Stimulated activated CD8-positive, alpha-beta memory T cell treated with anti-CD3 and anti-CD28 coated beads, Interleukin-12 subunit alpha, Interleukin-12 subunit beta, amount 100 ng/mL, for 1 hour (primary cell): Measurements from ENCODE around the gene GPNMB.

Experiments
- DNase-seq: peaks from one replicate; pipeline ENCODE4 v3.0.0-alpha.2; 2020; ENCODE audit warnings: low read depth

GPNMB gene

DNA sequence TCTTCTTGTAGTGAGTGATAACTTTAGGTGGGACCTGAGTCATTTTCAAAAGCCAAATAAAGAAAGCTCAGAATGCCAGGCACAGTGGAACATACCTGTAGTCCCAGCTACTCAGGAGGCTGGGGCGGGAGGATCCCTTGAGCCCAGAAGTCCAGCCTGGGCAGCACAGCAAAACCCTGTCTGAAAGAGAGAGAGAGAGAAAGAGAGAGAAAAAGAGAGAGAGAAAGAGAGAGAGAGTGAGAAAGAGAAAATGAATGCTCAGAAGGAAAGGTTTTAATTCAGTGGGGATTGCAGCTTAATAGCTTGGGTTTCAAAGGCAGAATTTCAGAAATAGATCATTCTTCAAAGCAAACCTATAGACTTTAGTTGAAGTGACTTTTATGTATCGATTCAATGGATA, 25.7 kb downstream of the GPNMB start:
- DNase-seq = no peak

- peak; percentile 85 for DNase-seq
Measured at GRCh38 chr7:23273141-23273599, 26.6 kb downstream of the GPNMB start.

- no peak for DNase-seq
Measured at GRCh38 chr7:23275912-23276311, 29.3 kb downstream of the GPNMB start.

- no peak for DNase-seq
Measured at GRCh38 chr7:23276376-23276775, 29.8 kb downstream of the GPNMB start.

GRCh38 chr7:23276947-23277346, 30.4 kb downstream of the GPNMB start:
- DNase-seq = no peak

DNA sequence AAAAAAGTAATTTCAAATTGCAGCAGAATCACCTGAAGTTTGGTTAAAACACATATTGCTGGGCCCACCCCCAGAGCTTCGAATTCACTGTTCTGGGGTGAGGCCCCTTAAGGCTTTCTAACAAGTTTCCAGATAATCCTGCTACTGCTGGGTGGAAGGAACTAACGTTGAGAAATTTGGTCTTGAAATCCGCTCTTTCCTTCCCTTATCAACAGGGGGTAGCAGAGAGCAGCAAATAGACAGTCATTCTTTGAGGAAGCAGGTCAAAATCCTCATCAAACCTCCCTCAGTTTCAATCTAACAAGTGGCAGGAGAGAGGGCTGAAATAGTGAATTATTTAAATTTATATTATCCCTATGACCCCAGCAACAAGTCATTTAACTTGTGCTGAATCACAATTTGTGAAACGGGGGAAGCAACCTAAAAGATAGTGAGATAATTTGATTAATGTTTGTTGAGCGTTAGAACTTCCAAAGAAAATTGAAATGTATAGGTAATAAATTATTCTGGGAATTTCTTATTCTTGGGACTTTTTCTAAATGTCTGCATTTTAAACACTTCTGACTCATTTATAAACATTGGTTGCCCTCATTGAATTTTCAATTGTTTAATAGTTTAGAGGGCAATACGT, 30.9 kb downstream of the GPNMB start:
- DNase-seq = no peak

DNA sequence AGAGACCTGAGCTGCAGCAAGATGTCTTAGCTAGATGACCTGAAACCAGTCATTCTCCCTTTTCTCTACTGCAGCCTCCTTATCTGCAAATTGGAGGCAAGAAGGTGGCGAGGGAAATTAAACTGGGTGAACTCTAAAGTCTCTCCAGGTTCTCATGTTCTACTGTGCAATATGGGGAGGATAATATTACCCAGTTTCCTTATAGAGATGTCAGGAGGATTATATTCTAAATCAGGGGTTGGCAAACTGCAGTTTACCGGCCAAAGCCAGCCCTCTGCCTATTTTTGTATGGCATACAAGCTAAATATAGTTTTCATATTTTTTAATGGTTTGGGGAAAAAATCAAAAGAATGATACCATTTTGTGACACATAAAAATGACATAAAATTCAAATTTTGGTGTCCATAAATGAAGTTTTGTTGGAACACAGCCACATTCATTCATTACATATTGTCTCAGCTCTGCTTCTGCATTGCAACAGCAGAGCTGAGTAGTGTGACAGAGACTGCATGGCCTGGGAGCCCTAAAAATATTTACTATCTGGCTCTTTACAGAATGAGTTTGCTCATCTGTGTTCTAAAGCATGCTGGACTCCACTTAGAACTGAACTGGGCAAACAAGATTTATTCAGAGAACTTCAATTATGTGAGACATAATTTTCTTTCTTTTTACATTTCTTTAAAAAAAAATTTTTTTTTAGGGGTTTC, 33.4 kb downstream of the GPNMB start:
- no peak for DNase-seq

DNA sequence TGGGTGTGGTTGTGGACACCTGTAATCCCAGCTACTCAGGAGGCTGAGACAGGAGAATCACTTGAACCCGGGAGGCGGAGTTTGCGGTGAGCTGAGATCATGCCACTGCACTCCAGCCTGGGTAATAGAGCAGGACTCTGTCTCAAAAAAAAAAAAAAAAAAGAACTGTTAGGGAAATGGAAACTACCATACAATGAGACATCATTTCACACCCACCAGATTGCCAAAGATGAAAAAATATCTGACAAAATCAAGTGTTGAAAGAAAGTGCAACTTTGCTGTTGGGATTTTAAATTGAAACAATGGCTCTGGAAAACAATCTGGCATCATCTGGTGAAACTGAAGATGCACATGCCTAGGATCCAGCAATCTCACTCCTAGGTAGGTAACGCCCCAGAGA, 36.5 kb downstream of the GPNMB start:
- no peak for DNase-seq

DNA sequence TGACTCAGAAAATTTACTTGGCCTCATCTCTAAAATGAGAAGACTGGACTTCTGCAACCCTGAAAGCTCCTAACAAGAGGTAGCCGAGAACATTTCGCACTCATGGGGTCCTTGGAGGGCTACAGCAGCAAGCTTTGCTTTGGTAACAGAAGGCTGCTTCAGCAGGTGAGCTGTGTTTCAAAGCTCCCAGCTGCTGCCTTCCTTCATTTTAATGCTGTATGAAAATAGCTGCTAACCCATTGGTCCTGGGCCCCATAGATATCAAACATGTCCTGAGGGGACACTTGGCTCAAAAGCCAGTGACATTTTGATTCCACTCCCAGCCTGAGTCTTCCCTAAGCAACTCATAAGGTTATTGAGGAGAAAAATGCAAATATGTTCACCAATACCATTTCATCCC, 38.3 kb downstream of the GPNMB start:
- DNase-seq = no peak

- no peak for DNase-seq
Measured at GRCh38 chr7:23285657-23286646, 39.4 kb downstream of the GPNMB start.

- no peak for DNase-seq
Measured at GRCh38 chr7:23287612-23288011, 41.0 kb downstream of the GPNMB start.

GRCh38 chr7:23290993-23291392, 44.4 kb downstream of the GPNMB start:
- DNase-seq = no peak

GRCh38 chr7:23291957-23292560, 45.5 kb downstream of the GPNMB start:
- no peak for DNase-seq

GRCh38 chr7:23292623-23293022, 46.0 kb downstream of the GPNMB start:
- DNase-seq = no peak

GRCh38 chr7:23293500-23294073, 47.0 kb downstream of the GPNMB start:
- DNase-seq = no peak

- DNase-seq = no peak
Measured at GRCh38 chr7:23294549-23295400, 48.2 kb downstream of the GPNMB start.

- DNase-seq = no peak
Measured at GRCh38 chr7:23295401-23295697, 48.8 kb downstream of the GPNMB start.

- no peak for DNase-seq
Measured at GRCh38 chr7:23298141-23298881, 51.7 kb downstream of the GPNMB start.

DNA sequence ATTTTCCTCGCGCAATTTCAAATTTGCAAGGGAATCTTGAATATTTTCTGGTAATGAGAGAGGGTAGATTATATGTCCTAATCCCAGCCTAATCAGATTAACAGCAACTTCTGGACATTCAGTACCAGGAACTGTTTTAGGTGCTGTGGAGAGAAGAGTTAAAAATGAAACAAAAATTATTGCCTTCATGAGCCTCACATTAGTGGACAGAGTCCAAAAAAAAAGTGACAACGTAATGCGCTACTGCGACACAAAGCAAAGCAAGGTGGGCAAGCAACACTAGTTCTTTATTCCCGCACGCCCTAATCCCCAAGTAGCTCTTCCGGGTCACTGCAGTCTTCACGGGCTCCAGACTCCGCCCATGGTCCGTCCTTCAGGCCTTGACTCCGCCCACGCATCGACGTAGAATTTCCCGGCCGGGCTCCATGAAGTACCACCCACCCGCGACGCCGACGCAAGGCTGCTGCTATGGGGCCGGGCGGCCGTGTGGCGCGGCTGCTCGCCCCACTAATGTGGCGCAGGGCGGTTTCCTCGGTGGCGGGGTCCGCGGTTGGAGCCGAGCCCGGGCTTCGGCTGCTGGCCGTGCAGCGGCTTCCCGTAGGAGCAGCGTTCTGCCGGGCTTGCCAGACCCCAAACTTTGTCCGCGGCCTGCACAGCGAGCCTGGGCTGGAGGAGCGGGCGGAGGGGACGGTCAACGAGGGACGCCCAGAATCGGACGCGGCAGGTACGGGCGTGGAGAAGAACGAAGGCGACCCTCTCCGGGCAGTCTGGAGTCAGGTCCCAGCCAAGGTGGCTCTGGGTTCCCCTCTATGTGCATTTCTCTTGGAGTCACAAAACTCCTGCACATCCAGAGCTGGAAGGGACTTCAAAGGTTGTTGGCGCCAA, 52.6 kb downstream of the GPNMB start, which contains the start of gene MALSU1:
Gene MALSU1, plus strand, starts transcription at position 455 of the 885 bp plus-strand sequence. Its CDS starts 14 bp downstream, at position 469.
- peak; percentile 96 for DNase-seq
